GM19239 (cell line): ENCODE measurements around the gene GALNT11.
A peak's percentile ranks its signal among the peaks of the same experiment; 100 is the strongest.

ENCODE experiments used
- DNase-seq: peaks from one replicate; pipeline ENCODE4 v3.0.0; 2011; ENCODE audit warnings: low spot score; ENCODE audit not compliant: insufficient read length
- FAIRE-seq: peaks from 2 replicates; lab custom pipeline; 2011; peaks lifted over from hg19 to GRCh38; lab: Jason Lieb, UNC

Gene GALNT11

GRCh38 chr7:152137476-152138025, 112.1 kb downstream of the GALNT11 start:
- DNase-seq (no peak), FAIRE-seq (no peak)

- DNase-seq: no peak
- FAIRE-seq: no peak
Measured at GRCh38 chr7:152140067-152140466, 114.6 kb downstream of the GALNT11 start.

GRCh38 chr7:152140560-152140959, 115.1 kb downstream of the GALNT11 start:
- FAIRE-seq: no peak

GRCh38 chr7:152142976-152143595, 117.6 kb downstream of the GALNT11 start:
- no peak for DNase-seq
- no peak for FAIRE-seq

More at GRCh38 chr7:152140560-152140959, 115.1 kb downstream of the GALNT11 start:
- no peak for DNase-seq

GRCh38 chr7:152144557-152145245, 119.2 kb downstream of the GALNT11 start:
- FAIRE-seq (no peak), DNase-seq (no peak)

GRCh38 chr7:152145853-152146466, 120.5 kb downstream of the GALNT11 start:
- FAIRE-seq (peak; percentile 33), DNase-seq (no peak)

- DNase-seq: no peak
- no peak for FAIRE-seq
Measured at GRCh38 chr7:152148706-152149105, 123.2 kb downstream of the GALNT11 start.

- FAIRE-seq (no peak), DNase-seq (no peak)
Measured at GRCh38 chr7:152149363-152149762, 123.9 kb downstream of the GALNT11 start.

- no peak for FAIRE-seq
- no peak for DNase-seq
Measured at GRCh38 chr7:152152267-152152666, 126.8 kb downstream of the GALNT11 start.

GRCh38 chr7:152158801-152159587, 133.5 kb downstream of the GALNT11 start:
- DNase-seq (peak; percentile 65), FAIRE-seq (peak; percentile 99)

GRCh38 chr7:152161171-152161570, 135.7 kb downstream of the GALNT11 start:
- FAIRE-seq (no peak), DNase-seq (no peak)

- DNase-seq: no peak
- FAIRE-seq: no peak
Measured at GRCh38 chr7:152162287-152162686, 136.8 kb downstream of the GALNT11 start.
